Psoas muscle (tissue), 8 donors: ENCODE data around the gene NELFB. TPM values are rescaled to one million over a fixed set of nuclear protein-coding genes. Genes with fewer than 3 reads are reported as not detected.

Source experiments
- ATAC-seq, 4 donors: fragments of 200-7000 bp; cut with Tn5 transposase; one replicate each; pipeline ENCODE4 v1.9.1; 2020; ENCODE audit warnings: moderate library complexity in 3 of 4, mild to moderate bottlenecking in 2 of 4
- DNase-seq, 2 donors: peaks; one replicate each; pipeline ENCODE4 v3.0.0-alpha.2; 2020
- H3K27ac ChIP-seq: fragments of 200-600 bp; one replicate; pipeline ENCODE4 v1.8.0; 2022
- H3K27me3 ChIP-seq, 3 donors: fragments of 200-600 bp in 1 of 3; one replicate each; pipeline versions ENCODE4 v1.6.1 to v1.8.0; 2013 to 2022; ENCODE audit warnings: low read length in 2 of 3, mild to moderate bottlenecking in 2 of 3, moderate library complexity in 1 of 3; ENCODE audit not compliant: insufficient read depth in 3 of 3
- H3K36me3 ChIP-seq, 2 donors: fragments of 200-600 bp in 1 of 2; one replicate each; pipeline versions ENCODE4 v1.6.1 to v1.8.0; 2013 to 2022; ENCODE audit warnings: low read depth in 1 of 2, mild to moderate bottlenecking in 1 of 2, moderate library complexity in 1 of 2; ENCODE audit not compliant: insufficient read depth in 1 of 2
- H3K4me1 ChIP-seq: fragments of 200-600 bp; one replicate; pipeline ENCODE4 v1.8.0; 2022
- H3K4me3 ChIP-seq: fragments of 200-600 bp; one replicate; pipeline ENCODE4 v1.8.0; 2022; ENCODE audit warnings: mild to moderate bottlenecking
- H3K9me3 ChIP-seq: fragments of 200-600 bp; one replicate; pipeline ENCODE4 v1.8.0; 2022
- CTCF ChIP-seq: fragments of 200-600 bp; IDR thresholded peaks from one replicate; pipeline ENCODE4 v1.8.0; 2022; ENCODE audit warnings: antibody characterized with exemption
- WGBS, 3 donors: extraction: QIAGEN DNeasy Blood & Tissue Kit; methylation state at CpG; one replicate each; pipeline versions ENCODE4 v1.1.6 to v1.1.7; 2013; 5-methylcytosine and 5-hydroxymethylcytosine counted together
- intact Hi-C, 2 donors: fragments of 100-400 bp; cut with DNase I; formaldehyde crosslinking; loops; one replicate each; pipeline versions ENCODE4 v1.11.0 to v1.14.2; 2022
- polyA plus RNA-seq, 3 donors: library from polyadenylated mRNA; stranded (reverse); fragments of 200-250 nt; gene quantifications; one replicate each; pipeline ENCODE4 v1.2.3, GENCODE V29; 2013
- total RNA-seq, 4 donors: library from RNA; stranded (reverse); fragmentation: NEBNext Ultra II Directional in 2 of 4; extraction: Animal tissue kit (Norgen Biotek cat#: 25700) in 2 of 4; gene quantifications; one replicate each; pipeline versions ENCODE4 v1.2.1 to v1.2.4, GENCODE V29; 2021 to 2023
- donor health status: healthy with polysubstance abuse.
- donor health status: DM: no; HTN: no; CAD: no; lungs with moderate emphysema.
- donor health status: Bipolar disorder and iron deficiency.
- donor health status: healthy.
- donor health status: DM: yes; HTN: yes; CAD: no.
- donor health status: DM: no; HTN: no; CAD: no.
- donor health status: DM: no; HTN: no; CAD: no.
- donor health status: DM: yes; HTN: yes; CAD: no.

NELFB gene
- total and polyA plus RNA-seq, 7 donors, result 39.1 to 74.3 (median 43.8) TPM

DNA sequence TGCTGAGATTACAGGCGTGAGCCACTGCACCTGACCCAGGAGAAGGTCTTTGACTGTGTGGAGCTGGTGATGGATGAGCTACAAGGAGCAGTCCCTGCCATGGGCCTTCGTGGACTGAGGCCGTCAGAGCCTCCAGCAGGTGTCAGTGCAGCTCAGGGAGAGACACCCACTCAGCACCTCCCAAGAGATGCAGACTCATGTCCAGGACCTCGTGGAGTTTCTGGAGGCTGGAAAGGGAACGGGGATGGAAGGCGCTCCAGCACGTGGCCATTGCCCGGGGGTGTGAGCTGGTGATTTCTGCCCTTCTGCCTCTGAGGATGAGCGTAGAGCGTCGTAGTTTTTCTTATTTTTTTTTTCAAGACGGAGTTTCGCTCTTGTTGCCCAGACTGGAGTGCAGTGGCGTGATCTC, 31.9 kb downstream of the NELFB start:
- intact Hi-C loops, result no loop called here
- H3K27ac ChIP-seq, result no peak overlapping the region
- H3K4me1 ChIP-seq, result no peaks in the 10 kb centered on the region
- peaks cover 0 to 15% (median 0%) of the 10 kb centered on the region in 3 donors for H3K27me3 ChIP-seq
- 43 to 45% (median 44%) methylated on average over 14 of the region's 14 CpGs for WGBS, 3 donors
- DNase-seq (peak; percentile 35 to 58), ATAC-seq (peak; percentile 78 to 87 (median 83))
- peak; percentile 51 for TF ChIP-seq CTCF
- H3K9me3 ChIP-seq, result no peaks in the 10 kb centered on the region
- no peak overlapping the region for H3K4me3 ChIP-seq
- no peaks in the 10 kb centered on the region for H3K36me3 ChIP-seq

DNA sequence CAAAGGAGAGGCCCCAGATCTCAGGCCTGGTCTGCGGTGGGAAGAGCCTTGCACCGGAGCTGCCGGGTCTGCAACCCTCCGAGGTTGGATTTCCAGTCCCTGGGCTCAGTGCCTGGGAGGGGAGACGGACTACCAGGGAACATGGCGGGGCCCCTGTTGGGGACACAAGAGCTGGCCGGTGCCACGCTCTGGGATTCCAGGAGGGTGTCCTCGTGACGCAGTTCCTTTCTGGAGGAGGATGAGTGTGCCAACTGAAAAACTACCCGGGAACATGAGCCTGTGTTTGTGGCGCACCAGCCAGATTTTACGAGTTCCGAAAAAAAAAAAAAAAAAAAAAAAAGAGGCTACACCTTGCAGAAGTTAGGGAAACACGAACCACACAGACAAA, 38.0 kb downstream of the NELFB start:
- H3K4me1 ChIP-seq, result no peaks in the 10 kb centered on the region
- no peaks in the 10 kb centered on the region for H3K9me3 ChIP-seq
- no peak for ATAC-seq
- peaks cover 0 to 62% (median 21%) of the 10 kb centered on the region in 3 donors for H3K27me3 ChIP-seq
- DNase-seq, result no peak
- TF ChIP-seq CTCF, result no peak
- H3K27ac ChIP-seq, result no peak overlapping the region
- H3K4me3 ChIP-seq, result no peak overlapping the region
- WGBS, 3 donors, result 50 to 65% (median 60%) methylated on average over 15 of the region's 15 CpGs
- no peaks in the 10 kb centered on the region for H3K36me3 ChIP-seq
- intact Hi-C loops, result loop anchor here in 1 of 2 donors (10.0 kb wide), 1 partner anchor 232 kb away; no protein-coding TSS in a partner anchor

DNA sequence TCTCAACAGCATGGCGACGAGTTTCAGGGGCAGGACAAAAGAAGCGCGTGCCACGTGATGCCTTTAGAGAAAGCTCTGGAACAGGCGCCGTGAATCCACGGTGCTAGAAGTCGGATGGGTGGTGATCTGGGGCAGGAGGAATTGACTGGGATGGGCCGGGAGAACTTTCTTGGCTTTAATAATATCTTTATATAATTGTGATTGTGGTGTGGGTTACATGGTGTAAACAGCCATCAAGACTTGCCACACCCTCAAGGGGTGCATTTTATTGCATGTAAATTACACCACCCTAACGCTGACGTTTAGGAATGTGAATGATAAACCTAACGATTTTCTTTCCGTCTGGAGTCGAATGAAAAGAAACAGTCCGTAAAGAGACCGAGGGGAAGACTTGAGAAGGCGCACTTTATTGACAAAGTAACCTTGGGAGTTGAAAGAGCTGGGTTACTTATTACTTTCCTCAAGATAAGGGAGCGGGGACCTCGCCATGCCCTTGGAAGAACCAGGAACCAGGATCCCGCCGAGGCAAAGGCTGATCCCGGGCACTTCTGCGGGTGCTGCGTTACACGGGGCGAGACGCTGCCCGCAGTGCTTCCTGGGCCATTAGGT, 38.5 kb downstream of the NELFB start:
- TF ChIP-seq CTCF, result no peak
- intact Hi-C loops, result loop anchor here in 1 of 2 donors (10.0 kb wide), 1 partner anchor 231 kb away; no protein-coding TSS in a partner anchor
- ATAC-seq, result no peak

GRCh38 chr9:137294091-137294680, 39.1 kb downstream of the NELFB start:
- intact Hi-C loops, result loop anchor here in 1 of 2 donors (10.0 kb wide), 1 partner anchor 231 kb away; no protein-coding TSS in a partner anchor
- no peak overlapping the region for H3K27ac ChIP-seq
- H3K4me1 ChIP-seq, result no peaks in the 10 kb centered on the region
- TF ChIP-seq CTCF, result no peak
- H3K27me3 ChIP-seq, result peaks cover 0 to 73% (median 27%) of the 10 kb centered on the region in 3 donors
- no peaks in the 10 kb centered on the region for H3K36me3 ChIP-seq
- DNase-seq, result no peak
- no peak overlapping the region for H3K4me3 ChIP-seq
- no peaks in the 10 kb centered on the region for H3K9me3 ChIP-seq
- 55 to 60% (median 57%) methylated on average over 11 of the region's 11 CpGs for WGBS, 3 donors
- peak; percentile 23 to 54 (median 40) for ATAC-seq

More for the DNA sequence above, 38.5 kb downstream of the NELFB start:
- H3K4me1 ChIP-seq, result no peaks in the 10 kb centered on the region
- H3K27me3 ChIP-seq, result peaks cover 0 to 67% (median 26%) of the 10 kb centered on the region in 3 donors
- no peak overlapping the region for H3K27ac ChIP-seq
- DNase-seq, result no peak
- no peak overlapping the region for H3K4me3 ChIP-seq
- no peaks in the 10 kb centered on the region for H3K36me3 ChIP-seq
- 74 to 78% (median 76%) methylated on average over 29 of the region's 29 CpGs for WGBS, 3 donors
- no peaks in the 10 kb centered on the region for H3K9me3 ChIP-seq
